Activated CD8-positive, alpha-beta memory T cell treated with anti-CD3 and anti-CD28 coated beads, Interleukin-2, amount 50 U/mL, for 1 hour (primary cell): Measurements from ENCODE around the gene CNNM1.

ENCODE experiments used
- DNase-seq: peaks from one replicate; pipeline ENCODE4 v3.0.0-alpha.2; 2020; ENCODE audit errors: extremely low read depth

CNNM1 gene

DNA sequence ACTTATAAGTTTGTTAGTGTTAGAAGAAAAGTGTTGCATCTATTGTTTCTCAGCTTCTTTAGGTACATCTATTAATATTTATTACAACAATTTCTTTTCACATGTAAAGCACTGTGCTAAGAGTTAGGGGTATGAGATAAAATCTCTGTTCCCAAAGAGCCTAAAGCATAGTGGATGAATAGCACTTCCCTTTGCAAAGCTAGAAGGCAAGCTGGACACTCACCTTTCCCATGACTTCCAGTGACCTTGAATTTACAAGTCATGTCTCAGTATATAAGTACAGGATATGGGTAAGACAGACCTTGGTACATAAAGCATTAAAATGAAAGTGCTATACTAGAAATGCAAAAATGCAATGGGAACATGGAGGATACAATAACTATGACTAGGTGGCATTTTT, 8.7 kb downstream of the CNNM1 start:
- DNase-seq: no peak

DNA sequence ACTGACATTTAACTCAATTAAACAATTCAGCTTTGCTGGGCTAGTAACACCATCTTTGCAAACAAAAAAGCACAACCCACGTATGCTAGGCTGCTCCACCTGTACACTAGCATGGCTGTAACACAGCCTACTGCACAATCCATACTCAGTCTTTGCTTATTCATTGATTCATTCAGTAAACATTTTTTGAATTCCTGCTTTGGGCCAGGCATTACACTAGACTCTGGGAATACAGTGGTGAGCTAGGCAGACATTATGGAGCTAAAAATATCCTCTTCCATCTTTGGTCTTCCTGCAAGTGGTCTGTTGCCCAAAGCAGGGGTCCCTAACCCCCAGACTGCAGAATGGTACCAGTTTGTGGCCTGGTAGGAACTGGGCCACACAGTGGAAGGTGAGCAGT, 9.9 kb downstream of the CNNM1 start:
- DNase-seq: no peak

DNA sequence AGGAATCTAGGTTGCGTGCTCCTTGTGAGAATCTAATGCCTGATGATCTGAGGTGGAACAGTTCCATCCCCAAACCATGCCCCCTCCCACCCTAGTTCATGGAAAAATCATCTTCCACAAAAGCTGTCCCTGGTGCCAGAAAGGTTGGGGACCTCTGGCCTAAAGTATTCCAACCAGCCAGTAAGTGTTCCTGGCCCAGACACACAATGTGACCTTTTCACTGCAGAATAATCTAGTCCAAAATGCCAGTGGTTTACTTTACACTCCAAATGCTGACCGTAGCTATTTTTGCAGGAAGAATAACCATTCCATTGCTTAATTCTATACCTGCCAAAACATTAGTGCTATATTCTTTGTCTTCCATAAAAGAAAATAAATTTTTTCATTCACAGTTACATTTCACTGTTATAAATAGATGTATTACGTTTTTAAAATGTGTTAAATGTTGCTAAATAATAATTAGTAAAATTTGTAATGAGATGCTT, 10.4 kb downstream of the CNNM1 start:
- no peak for DNase-seq

DNA sequence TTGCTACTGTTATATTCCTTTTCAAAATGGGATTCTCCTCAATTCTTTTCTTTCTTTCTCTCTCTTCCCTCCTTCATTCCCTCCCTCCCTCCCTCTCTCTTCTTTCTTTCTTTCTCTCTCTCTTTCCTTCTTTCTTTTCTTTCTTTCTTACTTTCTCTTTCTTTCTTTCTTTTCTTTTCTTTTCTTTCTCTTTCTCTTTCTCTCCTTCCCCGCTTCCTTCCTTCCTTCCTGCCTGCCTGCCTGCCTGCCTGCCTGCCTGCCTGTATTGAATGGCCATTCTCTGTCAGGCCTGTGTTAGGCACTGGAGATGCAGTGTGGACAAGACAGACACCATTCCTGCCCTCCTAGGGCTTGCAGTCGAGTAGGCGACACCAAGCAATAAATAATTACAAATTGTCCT, 11.5 kb downstream of the CNNM1 start:
- no peak for DNase-seq

DNA sequence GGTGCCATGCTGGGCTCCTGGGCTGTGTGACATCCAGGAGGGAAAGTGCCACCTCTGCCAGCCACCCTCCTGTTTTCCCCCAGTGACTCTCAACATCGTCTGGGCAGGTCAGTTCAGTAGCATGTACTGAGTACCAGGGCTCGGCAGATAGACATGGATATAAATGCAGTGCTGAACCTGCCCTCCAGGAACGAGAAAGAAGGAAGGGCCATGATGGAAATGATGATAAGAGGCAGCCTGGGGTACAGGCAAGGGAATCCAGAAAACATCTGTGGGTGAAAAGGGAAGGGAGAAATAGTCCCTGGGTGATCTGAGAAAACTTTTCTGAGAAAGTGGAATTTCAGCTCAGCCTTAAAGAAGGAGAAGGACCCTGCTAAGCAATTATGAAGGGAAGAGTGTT, 12.1 kb downstream of the CNNM1 start:
- no peak for DNase-seq

DNA sequence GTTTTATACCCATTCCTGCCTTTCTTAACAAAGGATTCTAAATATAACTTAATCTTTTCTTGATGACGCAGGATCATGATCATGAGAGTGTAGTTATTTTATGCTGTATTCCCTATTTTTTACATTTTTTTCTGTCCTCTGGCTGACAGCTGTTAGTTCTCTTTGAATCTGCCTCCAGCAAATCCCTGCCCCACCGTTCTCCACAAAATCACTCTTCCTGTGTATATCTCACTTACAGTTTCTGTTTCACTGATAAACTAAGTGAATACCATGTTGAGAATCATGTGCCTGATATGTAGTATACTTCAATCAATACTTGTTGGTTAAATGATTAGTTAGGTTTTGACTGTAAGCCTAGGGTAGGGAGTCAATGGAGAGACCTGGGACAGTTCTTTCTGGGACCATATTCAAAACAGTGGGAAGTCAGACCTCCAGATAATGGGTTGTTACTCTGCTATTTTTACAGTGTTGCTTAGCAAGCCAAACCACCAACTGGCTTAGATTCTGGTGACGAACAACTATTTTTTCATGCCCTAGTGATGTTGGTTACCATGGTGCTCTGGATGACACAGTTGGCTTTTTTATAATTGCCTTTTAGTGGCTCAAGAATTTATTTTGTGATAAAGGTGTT, 12.8 kb downstream of the CNNM1 start:
- DNase-seq: no peak

DNA sequence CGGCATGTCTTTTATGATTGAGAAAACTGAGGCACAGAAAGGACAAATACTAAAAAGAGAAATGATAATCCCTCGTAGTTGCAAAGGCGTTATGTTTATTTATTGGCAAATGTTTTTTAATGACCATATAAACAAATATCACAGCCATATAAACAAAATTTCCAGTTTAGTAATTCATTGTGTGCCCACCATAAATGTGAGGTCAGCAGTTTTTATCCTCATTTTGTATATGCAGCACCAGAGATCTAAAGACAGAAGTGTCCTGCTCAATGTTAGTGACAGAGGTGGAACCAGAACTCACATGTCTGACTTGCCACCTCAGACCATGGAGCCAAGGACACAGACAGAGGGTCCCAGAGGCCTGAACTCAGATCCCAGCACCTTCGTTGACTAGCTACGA, 14.1 kb downstream of the CNNM1 start:
- no peak for DNase-seq

DNA sequence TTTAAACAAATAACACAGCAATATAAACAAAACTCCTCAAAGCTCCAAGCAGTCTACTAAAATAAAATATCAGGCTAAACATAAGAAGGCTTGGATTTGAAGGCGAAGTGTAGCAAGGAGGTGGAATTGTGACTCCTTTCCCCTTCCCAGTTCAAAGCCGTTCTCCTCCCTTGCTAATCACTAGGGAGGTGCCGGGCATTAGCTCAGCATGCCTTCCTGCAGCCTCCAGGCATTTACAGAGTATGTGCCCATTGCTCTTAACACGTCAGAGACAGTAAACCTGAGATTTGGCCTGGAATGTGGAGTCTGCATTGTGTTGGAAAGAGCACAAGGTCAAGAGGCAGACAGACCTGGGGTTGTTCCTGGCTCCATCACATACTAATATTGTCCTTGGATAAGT, 15.6 kb downstream of the CNNM1 start:
- no peak for DNase-seq

DNA sequence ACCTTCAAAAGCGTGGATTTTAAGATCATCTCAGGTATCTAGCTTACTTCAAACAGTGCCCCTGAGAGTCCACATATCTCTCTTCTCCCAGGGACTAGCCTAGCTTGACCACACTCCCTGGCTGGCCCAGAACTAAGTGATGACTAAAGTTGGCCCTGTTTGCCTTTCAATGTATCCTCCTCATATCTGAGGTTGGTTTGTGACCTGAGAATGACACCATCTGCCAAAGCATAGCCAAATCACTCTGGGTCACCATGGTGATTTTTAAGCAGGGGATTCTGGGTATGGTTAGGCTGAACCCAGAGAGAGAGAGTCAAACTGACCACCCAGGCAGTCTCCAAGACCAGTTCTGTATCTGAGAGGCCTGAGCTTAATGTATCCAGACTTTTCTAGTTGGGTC, 16.2 kb downstream of the CNNM1 start:
- DNase-seq: no peak

DNA sequence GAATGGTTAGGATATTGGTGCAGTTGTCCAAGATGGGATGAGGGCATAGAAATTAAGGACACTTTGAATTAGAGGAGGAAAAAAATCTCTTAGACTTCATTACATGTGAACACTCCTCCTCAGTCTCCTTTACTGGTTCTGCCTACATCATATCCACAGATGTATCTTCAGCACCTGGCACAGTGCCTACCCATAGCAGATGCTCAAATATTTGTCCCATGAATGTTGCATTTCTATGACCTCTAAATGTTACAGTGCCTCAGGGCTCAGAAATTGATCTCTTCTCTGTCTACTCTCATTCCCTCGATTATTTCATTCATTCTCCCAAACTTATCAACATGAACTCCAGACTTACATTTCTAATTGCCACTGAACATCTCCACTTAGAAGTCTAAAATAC, 17.1 kb downstream of the CNNM1 start:
- DNase-seq: no peak

DNA sequence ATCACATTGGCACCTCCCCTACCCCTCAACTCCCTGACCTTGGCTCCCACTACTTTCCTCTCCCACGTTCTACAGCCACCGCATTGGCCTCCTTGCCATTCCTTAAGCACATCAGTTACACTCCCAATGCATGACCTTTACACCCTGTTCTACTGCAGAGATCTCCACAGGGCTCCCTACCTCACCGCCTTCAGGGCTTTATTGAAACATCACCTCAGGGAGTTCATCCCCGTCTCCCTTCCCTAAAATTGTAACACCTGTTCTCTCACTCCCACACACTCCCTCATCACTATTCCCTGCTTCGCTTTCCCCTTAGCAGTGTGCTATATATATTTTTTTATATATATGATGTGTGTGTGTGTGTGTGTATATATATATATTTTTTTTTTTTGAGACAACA, 18.5 kb downstream of the CNNM1 start:
- no peak for DNase-seq

DNA sequence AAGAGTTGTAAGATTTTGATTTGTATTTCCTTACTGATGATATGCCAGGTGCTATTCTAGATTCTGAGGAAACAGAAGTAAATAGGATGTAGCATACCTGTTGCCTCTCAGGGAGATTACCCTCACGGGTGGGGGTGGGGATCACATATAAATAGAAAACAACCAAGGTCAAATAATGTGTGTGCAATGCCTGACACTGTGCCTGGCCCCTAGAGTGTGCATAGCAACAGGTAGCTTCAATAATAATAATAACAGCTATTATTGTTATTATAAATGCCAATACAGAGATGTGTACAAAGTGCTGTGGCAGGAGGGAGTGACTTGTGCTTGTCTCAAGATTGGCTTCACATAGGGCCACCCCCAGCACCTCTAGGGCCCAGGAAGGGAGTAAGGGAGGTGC, 24.0 kb downstream of the CNNM1 start:
- no peak for DNase-seq

DNA sequence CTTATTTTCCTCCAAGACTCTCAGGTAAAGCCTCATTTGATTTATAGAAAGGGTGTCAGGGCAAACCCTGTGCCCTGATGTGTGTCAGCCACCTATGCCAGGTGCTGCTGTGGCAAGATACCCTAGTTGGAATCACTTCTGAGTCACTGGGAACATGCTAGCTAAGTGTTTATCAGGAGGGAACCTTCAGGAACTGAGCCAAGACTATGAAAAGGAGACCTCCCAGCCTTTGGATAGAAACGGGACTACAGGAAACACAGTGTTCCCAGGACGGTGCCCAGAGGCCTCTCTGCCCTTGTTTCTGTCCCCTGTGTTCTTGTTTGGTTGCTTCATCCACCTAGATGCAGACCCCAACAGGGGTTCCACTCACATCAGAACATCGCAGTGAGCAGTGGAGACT, 28.5 kb downstream of the CNNM1 start:
- no peak for DNase-seq

DNA sequence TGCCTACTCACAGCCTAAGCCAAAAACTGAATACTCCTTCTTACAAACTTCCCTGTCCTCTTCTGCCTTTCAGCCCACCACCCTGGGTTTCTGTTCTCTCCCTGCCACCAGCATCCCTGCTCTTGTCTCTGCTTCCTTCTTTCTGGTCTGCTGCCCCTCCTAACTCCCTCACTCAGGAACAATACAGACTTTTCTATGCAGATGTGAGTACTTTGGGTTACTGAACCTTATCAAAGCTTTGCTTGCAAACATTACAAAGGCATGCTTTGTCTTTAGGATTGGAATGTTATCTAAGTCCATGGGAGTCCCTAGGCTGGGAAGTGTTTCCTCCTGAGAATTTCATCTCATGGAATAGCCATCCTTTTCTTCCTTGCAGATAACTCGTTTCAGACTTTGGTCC, 28.9 kb downstream of the CNNM1 start:
- DNase-seq: no peak

DNA sequence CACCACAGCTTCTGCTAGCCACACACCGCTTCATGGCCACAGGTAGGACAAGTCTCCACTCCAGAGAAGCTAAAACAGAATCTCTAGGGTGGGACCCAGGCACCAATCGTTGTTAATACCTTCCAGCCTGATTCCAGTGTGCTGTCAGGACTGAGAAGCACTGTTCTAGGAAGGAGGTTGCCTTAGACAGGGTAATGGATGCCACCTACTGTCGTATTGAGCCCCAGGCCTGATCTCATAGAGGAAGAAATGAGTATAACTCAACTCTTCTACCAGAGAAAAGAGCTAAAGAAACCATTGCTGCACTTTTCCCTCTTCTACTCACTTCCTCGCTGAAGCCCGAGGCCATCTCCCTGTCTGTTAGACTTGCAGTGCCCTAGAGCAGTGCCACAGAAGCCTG, 31.8 kb downstream of the CNNM1 start:
- no peak for DNase-seq

DNA sequence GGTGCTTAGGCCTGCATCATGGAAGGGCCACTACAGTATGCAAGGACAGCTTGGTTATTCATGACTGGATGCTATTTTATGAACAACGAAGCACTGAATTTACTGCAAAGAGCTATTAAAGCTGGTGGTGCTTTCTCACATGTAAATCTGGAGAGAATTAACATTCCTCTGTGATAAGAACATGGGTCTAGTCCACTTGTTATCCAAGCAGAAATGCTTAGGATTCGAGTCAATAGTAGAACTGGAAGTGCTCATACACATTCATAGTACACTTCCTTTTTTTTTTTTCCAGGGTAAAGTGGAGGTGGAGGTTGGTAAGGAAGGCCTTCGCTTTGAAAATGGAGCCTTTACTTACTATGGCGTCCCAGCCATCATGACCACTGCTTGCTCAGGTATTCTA, 35.0 kb downstream of the CNNM1 start:
- no peak for DNase-seq

DNA sequence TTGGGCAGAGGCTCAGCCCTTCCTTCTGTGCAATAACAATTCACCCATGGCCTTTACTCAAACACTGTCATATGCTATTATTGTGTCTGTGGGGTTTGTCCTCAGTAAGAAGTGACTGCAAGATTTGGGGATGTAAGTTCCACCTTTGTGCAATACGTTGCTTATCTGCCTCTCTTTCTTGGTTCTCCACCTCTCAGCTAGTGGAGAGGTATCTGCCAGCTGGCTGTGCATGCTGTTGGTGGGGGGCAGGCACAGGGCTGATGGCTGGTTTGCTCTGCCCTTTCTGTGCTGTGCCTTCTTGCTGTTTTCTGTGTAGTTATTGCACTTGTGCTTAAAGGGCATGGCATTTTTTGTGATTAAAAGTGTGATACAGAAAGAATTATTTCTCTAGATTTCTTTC, 36.2 kb downstream of the CNNM1 start:
- DNase-seq: no peak

DNA sequence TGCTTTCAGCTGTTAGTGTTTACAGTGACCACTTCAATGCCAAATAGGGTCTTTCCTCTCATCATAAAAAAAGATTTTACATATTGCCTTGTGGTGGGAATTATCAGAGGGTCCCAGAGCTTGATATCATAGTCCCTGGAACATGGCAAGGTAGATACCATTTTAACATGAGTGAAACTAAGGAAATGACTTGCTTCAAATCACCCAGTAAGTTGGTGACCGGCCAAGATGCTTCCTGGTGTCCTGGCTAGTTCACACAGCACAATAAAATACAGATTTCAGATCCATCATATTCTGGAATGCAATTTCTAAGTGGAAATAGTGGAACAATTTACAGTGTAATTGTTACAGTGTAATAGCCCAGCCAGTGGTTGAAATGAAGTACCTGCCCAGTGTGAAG, 36.6 kb downstream of the CNNM1 start:
- no peak for DNase-seq

DNA sequence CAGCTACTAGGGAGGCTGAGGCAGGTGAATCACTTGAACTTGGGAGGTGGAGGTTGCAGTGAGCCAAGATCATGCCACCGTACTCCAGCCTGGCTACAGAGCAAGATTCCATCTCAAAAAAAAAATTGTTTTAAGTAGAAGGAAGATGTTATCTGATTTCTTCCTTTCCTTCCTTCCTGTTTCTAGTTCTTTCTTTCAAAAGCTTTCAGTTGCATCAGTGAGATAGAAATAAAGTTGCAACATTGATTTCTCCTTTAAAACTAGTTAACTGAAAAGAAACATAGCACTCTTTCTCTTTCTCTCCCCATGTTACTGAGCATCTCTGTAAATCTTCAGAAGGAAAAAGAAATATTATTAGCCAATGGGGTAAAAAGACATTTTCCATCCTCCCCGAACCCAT, 37.5 kb downstream of the CNNM1 start:
- no peak for DNase-seq

DNA sequence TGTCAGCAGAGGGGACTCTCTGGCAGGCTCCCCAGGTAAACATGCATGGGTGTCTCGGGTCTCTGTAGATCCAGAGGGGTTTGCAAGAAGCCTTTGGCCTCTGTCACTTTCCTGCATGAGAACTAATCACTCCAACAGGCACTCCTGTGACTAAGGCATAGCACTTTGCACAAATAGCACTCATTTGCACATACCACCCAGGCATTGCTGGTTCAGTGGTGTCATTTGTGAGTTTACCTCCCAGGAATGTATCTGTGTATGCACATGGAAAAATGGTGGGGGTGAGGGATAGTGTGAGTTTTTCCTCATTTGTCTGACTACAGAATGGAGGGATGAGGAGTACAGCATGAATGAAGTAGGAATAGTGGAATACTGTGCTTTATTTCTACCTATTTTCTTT, 39.5 kb downstream of the CNNM1 start:
- no peak for DNase-seq

DNA sequence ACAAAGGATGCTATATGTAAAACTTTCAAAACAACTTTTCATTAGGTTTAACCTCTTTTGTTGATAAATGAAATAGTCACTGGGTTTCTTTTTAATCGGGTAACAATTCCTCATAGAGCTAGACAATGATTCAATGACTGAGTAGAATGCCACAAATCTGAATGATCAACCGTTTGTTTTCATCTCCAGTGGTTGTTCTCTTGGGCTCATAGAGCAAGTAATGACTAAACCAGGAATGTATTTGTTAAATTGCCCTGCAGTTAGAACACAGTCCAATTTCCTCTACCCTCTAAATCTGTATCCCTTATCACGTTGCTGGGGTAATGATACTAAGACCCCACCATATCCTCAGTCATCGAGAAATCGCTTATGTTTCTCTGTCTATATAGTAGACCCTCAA, 40.0 kb downstream of the CNNM1 start:
- DNase-seq: no peak

DNA sequence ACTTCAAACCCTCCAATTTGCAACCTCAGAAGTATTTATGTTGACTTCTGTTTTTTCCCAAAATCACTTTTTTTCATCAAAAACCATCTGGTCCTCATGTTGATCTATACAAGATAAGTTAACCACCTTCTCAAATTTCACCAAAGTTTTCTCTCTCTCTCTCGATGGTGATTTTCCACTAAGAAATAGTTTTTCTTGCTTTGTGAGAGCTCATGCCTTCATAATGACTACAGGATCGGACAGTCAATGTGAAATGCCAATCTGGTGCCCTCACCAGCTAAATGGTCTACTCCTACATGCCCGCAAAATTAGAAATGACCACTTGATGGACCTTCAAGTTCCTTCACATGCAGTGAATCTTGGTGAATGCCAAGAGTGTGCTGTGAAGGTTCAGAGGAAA, 40.4 kb downstream of the CNNM1 start:
- DNase-seq: no peak

DNA sequence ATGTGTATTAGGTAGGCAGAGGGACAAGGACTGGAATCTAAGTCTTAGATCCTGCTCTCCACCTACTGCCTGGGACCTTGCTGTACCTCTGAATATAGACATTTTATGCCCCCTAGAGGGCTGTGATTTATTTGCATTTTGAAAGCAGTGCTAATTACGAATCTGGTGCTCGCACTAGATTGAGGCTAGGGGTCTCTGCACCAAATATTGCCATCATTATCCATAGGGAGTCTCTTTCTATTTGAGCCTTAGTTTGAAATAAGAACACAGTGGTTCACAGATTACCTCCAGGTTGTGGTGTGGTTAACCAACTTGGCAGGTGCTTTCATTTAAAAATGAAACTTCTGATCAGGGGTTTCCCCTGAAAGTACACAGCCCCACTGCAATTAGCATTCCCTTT, 41.8 kb downstream of the CNNM1 start:
- no peak for DNase-seq

DNA sequence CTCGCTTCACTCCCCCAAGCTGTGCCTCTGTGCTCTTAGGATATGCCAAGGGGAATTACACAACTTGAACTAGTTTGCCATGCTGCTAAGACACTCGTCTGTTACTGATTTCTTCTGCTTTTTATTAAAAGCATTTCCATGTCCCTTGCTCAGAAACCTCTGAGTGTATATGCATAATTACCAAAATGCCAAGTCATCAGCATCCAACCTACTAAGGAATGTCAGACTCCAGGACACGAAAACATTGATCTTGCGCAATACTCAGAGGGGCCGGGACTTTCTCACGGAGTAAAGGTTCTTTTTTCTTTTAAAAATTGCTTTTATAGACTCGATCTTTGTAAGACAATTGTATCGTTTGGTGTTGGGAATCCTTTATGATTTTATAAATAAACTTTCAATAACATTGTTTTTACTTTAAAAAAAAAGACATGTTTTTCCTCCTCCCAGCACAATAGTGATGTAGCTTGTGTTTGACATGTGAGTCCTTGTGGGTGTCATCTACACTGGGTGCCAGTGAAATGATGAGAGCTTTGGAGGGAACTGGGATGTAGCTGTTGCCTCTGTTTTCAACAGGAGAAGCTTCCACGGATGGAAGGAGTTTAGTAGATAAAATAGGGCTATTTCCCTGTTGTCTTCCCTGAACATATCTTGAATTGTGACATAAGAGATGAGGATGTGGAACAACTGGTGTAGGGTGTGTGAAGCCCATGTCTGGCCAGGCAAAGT, 43.6 kb downstream of the CNNM1 start:
- DNase-seq: no peak
